DND-41 (cell line): ENCODE results near the gene NME4.
A peak's percentile ranks its signal among the peaks of the same experiment; 100 is the strongest.

Experiments
- ATAC-seq: fragments of 200-7000 bp; cut with Tn5 transposase; 3 replicates; pipeline ENCODE4 v1.9.1; 2021; ENCODE audit warnings: low read depth; ENCODE audit not compliant: insufficient read depth
- DNase-seq: peaks from one replicate; pipeline ENCODE4 v3.0.0-alpha.2; 2020
- H2AFZ ChIP-seq: 2 replicates; pipeline ENCODE4 v1.6.0; 2012; ENCODE audit warnings: low read depth, low read length
- H3K27ac ChIP-seq: 2 replicates; pipeline ENCODE4 v1.5.1; 2012; ENCODE audit warnings: low read length, inconsistent platforms
- H3K27me3 ChIP-seq: fragments of 200-600 bp; sonication (generic); 2 replicates; pipeline ENCODE4 v1.6.0; 2012; ENCODE audit warnings: low read length, mild to moderate bottlenecking, inconsistent platforms; ENCODE audit not compliant: insufficient read depth, poor library complexity
- H3K36me3 ChIP-seq: 2 replicates; pipeline ENCODE4 v1.5.1; 2012; ENCODE audit warnings: low read length, inconsistent platforms; ENCODE audit not compliant: insufficient read depth
- H3K4me1 ChIP-seq: 2 replicates; pipeline ENCODE4 v1.5.1; 2012; ENCODE audit warnings: mild to moderate bottlenecking, low read length; ENCODE audit not compliant: insufficient read depth
- H3K4me2 ChIP-seq: 2 replicates; pipeline ENCODE4 v1.6.0; 2012; ENCODE audit warnings: mild to moderate bottlenecking, moderate library complexity, low read length, inconsistent platforms; ENCODE audit not compliant: insufficient read depth
- H3K4me3 ChIP-seq, 2 experiments: fragments of 200-600 bp in 1 of 2; shearing (Covaris generic) in 1 of 2; 2 replicates each; pipeline ENCODE4 v1.5.1; 2012 to 2016; ENCODE audit warnings: inconsistent platforms in 2 of 2, low read length in 2 of 2, mild to moderate bottlenecking in 2 of 2, low read depth in 1 of 2, moderate library complexity in 1 of 2
- H3K79me2 ChIP-seq: 2 replicates; pipeline ENCODE4 v1.6.0; 2012; ENCODE audit warnings: low read length, inconsistent platforms; ENCODE audit not compliant: insufficient read depth
- H3K9ac ChIP-seq: 2 replicates; pipeline ENCODE4 v1.6.0; 2012; ENCODE audit warnings: low read depth, mild to moderate bottlenecking, inconsistent platforms, low read length, moderate library complexity
- H3K9me3 ChIP-seq: 2 replicates; pipeline ENCODE4 v1.5.1; 2012; ENCODE audit warnings: low read length, moderate library complexity, mild to moderate bottlenecking, inconsistent platforms; ENCODE audit not compliant: insufficient read depth, severe bottlenecking
- H4K20me1 ChIP-seq: 2 replicates; pipeline ENCODE4 v1.6.0; 2012; ENCODE audit warnings: low read length; ENCODE audit not compliant: insufficient read depth
- EZH2 ChIP-seq: IDR thresholded peaks from 3 replicates; pipeline ENCODE4 v1.6.1; 2012; ENCODE audit warnings: borderline replicate concordance, low read depth, mild to moderate bottlenecking, moderate library complexity, low read length, inconsistent platforms; ENCODE audit not compliant: severe bottlenecking
- TF ChIP-seq, protein P1 (sequence below): IDR thresholded peaks from 2 replicates; pipeline ENCODE4 v1.5.1; 2012; ENCODE audit warnings: borderline replicate concordance, low read length, moderate library complexity, mild to moderate bottlenecking; ENCODE audit not compliant: poor library complexity, severe bottlenecking; ENCODE audit errors: extremely low read depth

Gene NME4

DNA sequence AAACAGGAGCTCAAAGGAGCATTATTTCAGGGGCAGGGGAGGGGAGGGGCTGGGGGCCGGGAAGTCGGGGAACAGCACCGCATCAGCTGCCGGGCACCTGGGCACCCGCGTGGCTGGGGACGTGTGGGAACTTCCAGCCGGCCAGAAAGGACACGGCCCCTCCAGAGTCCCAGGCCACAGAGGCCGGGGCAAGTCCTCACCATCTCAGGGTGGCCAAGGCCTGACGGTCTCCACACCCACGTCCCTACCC, 16.3 kb upstream of the NME4 start:
- TF ChIP-seq EZH2, result no peak
- TF ChIP-seq, protein P1, sequence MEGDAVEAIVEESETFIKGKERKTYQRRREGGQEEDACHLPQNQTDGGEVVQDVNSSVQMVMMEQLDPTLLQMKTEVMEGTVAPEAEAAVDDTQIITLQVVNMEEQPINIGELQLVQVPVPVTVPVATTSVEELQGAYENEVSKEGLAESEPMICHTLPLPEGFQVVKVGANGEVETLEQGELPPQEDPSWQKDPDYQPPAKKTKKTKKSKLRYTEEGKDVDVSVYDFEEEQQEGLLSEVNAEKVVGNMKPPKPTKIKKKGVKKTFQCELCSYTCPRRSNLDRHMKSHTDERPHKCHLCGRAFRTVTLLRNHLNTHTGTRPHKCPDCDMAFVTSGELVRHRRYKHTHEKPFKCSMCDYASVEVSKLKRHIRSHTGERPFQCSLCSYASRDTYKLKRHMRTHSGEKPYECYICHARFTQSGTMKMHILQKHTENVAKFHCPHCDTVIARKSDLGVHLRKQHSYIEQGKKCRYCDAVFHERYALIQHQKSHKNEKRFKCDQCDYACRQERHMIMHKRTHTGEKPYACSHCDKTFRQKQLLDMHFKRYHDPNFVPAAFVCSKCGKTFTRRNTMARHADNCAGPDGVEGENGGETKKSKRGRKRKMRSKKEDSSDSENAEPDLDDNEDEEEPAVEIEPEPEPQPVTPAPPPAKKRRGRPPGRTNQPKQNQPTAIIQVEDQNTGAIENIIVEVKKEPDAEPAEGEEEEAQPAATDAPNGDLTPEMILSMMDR, result no peak
- H3K27ac ChIP-seq, result no peak overlapping the region
- peak overlapping the region; percentile 76 for H3K4me2 ChIP-seq
- H3K27me3 ChIP-seq, result no peaks in the 10 kb centered on the region
- peaks cover 36% of the 10 kb centered on the region for H3K4me1 ChIP-seq
- H3K9ac ChIP-seq, result peak overlapping the region; percentile 74
- peaks cover 23% of the 10 kb centered on the region for H4K20me1 ChIP-seq
- H2AFZ ChIP-seq, result no peak overlapping the region
- ATAC-seq, result no peak
- peak overlapping the region; percentile 70 to 84; a peak in 3 of 4 replicates for H3K4me3 ChIP-seq
- peaks cover 26% of the 10 kb centered on the region for H3K36me3 ChIP-seq
- no peak for DNase-seq
- no peaks in the 10 kb centered on the region for H3K9me3 ChIP-seq
- peaks cover 36% of the 10 kb centered on the region for H3K79me2 ChIP-seq

DNA sequence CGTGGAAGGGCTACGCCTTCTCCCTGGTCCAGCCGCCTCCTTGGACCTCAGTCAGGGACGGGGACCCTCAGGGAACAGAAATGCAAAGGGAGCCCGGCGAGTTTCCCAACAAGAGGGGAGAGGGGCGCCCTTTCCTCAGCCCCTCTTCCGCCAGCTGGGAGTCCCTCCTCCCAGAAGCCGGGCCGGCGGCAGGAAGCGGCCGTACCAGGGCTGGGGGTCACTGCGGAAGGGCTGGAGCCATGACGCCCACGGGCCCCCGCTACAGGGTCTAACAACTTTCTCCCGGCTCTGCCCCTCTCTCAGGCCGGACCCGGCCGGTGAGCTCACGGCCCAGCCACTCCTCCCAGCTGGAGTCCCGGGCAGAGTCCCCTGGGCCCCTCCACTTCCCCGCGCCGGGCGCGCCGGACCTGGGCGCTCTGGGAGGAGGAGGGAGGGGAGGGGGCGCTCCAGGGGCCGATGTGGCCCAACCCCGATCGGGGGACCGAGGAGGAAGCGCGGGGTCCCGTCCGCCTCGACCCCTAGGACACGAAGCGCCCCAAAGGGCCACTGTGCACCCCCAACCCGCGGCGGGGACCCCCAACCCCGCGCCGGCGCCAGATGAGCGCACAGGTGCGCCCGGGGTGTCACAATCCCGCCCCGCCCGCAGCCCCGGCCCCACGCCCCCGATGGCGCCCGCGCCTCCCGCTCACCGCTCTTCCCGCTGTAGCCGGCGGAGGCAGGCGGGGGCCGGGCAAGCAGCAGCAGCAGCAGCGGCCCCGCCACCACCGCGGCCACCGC, 15.8 kb upstream of the NME4 start:
- no peak for TF ChIP-seq EZH2
- TF ChIP-seq, protein P1, result no peak
- H3K4me3 ChIP-seq, result peak overlapping the region; percentile 70 to 84; a peak in 3 of 4 replicates
- peak overlapping the region; percentile 76 for H3K4me2 ChIP-seq
- peak overlapping the region; percentile 37; the same call in 1 of the 2 replicates for H3K27ac ChIP-seq
- peaks cover 21% of the 10 kb centered on the region for H3K36me3 ChIP-seq
- ATAC-seq, result peak; percentile 50
- peak overlapping the region; percentile 64 for H2AFZ ChIP-seq
- peak; percentile 37 for DNase-seq
- H3K79me2 ChIP-seq, result peaks cover 36% of the 10 kb centered on the region
- H4K20me1 ChIP-seq, result peaks cover 23% of the 10 kb centered on the region
- no peaks in the 10 kb centered on the region for H3K9me3 ChIP-seq
- no peaks in the 10 kb centered on the region for H3K27me3 ChIP-seq
- peaks cover 36% of the 10 kb centered on the region for H3K4me1 ChIP-seq
- peak overlapping the region; percentile 74 for H3K9ac ChIP-seq

DNA sequence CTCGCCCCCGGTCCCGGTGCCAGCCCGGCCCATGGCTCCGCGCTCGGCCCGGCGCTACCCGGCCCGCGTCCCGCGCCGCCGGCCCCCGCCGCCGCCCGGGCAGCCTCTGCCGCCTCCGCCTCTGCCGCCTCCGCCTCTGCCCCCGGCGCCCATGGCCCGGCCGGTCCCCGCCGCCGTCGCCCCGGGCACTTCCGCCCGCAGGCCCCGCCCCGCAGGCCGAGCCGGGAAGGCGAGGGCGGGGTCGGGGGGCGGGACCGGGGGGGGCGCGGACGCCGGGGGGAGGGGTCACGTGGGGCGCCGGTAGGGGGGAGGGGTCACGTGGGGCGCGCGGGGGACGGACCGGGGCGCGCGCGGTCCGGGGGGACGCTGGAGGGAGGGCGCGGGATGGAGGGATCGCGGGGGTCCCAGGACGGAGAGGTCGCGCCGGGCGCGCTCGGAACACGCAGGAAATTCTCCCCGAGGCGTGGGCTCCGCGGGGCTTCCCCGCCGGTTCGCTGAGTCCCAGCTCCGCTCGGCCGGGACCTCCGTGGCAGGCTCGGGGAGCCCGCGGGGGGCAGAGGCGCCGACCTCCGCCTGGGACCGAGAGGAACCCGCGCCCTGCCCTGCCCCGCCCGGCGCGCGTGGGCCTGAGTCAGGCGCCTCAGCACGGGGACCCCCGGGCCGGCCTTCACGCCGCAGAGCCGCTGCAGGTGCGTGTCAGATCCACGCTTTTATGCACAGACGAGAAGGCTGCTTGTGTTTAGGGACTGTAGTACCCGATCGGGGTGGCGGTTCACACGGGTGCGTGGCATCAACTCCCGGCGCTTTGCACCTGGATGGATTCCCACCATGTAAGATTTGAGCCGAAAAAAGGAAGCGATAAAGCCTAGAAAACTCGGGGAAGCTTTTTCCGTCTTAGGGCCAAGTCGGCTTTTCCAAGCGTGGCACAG, 14.9 kb upstream of the NME4 start, which contains the start of gene PGAP6:
TSS of gene PGAP6 (minus strand) at position 190 of the 929 bp plus-strand sequence. CDS start at position 33, 157 bp downstream.
- peak; percentile 71 for DNase-seq
- peak; percentile 67 for ATAC-seq
- H3K9me3 ChIP-seq, result no peaks in the 10 kb centered on the region
- peak within 1 kb of the TSS; percentile 79 for H2AFZ ChIP-seq
- H3K9ac ChIP-seq, result peak within 1 kb of the TSS; percentile 80
- TF ChIP-seq, protein P1, result no peak
- no peak for TF ChIP-seq EZH2
- peaks cover 18% of the 10 kb centered on the region for H4K20me1 ChIP-seq
- peaks cover 36% of the 10 kb centered on the region for H3K79me2 ChIP-seq
- H3K4me2 ChIP-seq, result peak within 1 kb of the TSS; percentile 93
- H3K4me1 ChIP-seq, result peaks cover 36% of the 10 kb centered on the region
- peaks cover 13% of the 10 kb centered on the region for H3K36me3 ChIP-seq
- peak within 1 kb of the TSS; percentile 63 for H3K27ac ChIP-seq
- H3K27me3 ChIP-seq, result no peaks in the 10 kb centered on the region
- peak within 1 kb of the TSS; percentile 76 to 84 for H3K4me3 ChIP-seq
